ENCODE measurements around the gene MRPL57.

MRPL57 gene

GRCh38 chr13:21225082-21225481, 48.6 kb downstream of the MRPL57 start:
- TF ChIP-seq CTCF (IDR thresholded peaks at IDR 0.05; ENCODE audit: low read length) (no peak), EZH2 (IDR thresholded peaks at IDR 0.05; ENCODE audit: borderline replicate concordance, low read length) (no peak)
- Histone ChIP-seq H3K36me3 (ENCODE audit: insufficient read depth, low read length) (no peaks in the 10 kb centered on the region), H3K9me2 (ENCODE audit: low read depth, low read length) (no peaks in the 10 kb centered on the region), H3K4me2 (ENCODE audit: low read length) (no peak overlapping the region), H3K9ac (ENCODE audit: low read length) (no peak overlapping the region), H3K4me1 (ENCODE audit: insufficient read depth, low read length, severe bottlenecking) (no peaks in the 10 kb centered on the region), H3K27ac (ENCODE audit: low read depth, low read length, poor library complexity, severe bottlenecking) (no peak overlapping the region), H3K79me2 (ENCODE audit: insufficient read depth, low read length) (no peaks in the 10 kb centered on the region), H3K27me3 (ENCODE audit: insufficient read depth, low read length) (peaks cover 11% of the 10 kb centered on the region; the same call in 1 of the 2 replicates), H3F3A (ENCODE audit: insufficient read depth, low read length) (no peaks in the 10 kb centered on the region), H3K9me3 (ENCODE audit: low read length) (no peaks in the 10 kb centered on the region), H2AFZ (ENCODE audit: low read length) (no peak overlapping the region), H3K4me3 (ENCODE audit: low read depth, low read length, poor library complexity, severe bottlenecking) (no peak overlapping the region), H4K20me1 (ENCODE audit: insufficient read depth, low read length) (no peaks in the 10 kb centered on the region)

GRCh38 chr13:21225841-21226581, 49.6 kb downstream of the MRPL57 start:
- H3K79me2 ChIP-seq (ENCODE audit: insufficient read depth, low read length), result no peaks in the 10 kb centered on the region
- H3K27ac ChIP-seq (ENCODE audit: low read depth, low read length, poor library complexity, severe bottlenecking), result no peak overlapping the region
- H4K20me1 ChIP-seq (ENCODE audit: insufficient read depth, low read length), result no peaks in the 10 kb centered on the region
- H3K4me2 ChIP-seq (ENCODE audit: low read length), result no peak overlapping the region
- H3K4me3 ChIP-seq (ENCODE audit: low read depth, low read length, poor library complexity, severe bottlenecking), result no peak overlapping the region
- H3K4me1 ChIP-seq (ENCODE audit: insufficient read depth, low read length, severe bottlenecking), result no peaks in the 10 kb centered on the region
- H3K36me3 ChIP-seq (ENCODE audit: insufficient read depth, low read length), result no peaks in the 10 kb centered on the region
- H3K9me3 ChIP-seq (ENCODE audit: low read length), result no peaks in the 10 kb centered on the region
- TF ChIP-seq EZH2 (IDR thresholded peaks at IDR 0.05; ENCODE audit: borderline replicate concordance, low read length), result no peak
- H3K9ac ChIP-seq (ENCODE audit: low read length), result no peak overlapping the region
- no peaks in the 10 kb centered on the region for H3F3A ChIP-seq (ENCODE audit: insufficient read depth, low read length)
- H2AFZ ChIP-seq (ENCODE audit: low read length), result no peak overlapping the region
- H3K27me3 ChIP-seq (ENCODE audit: insufficient read depth, low read length), result peaks cover 11% of the 10 kb centered on the region; the same call in 1 of the 2 replicates
- no peaks in the 10 kb centered on the region for H3K9me2 ChIP-seq (ENCODE audit: low read depth, low read length)

- H3K36me3 ChIP-seq (ENCODE audit: insufficient read depth, low read length), result no peaks in the 10 kb centered on the region
- H3K9me3 ChIP-seq (ENCODE audit: low read length), result no peaks in the 10 kb centered on the region
- H3K27ac ChIP-seq (ENCODE audit: low read depth, low read length, poor library complexity, severe bottlenecking), result no peak overlapping the region
- H3K4me2 ChIP-seq (ENCODE audit: low read length), result no peak overlapping the region
- H3K9me2 ChIP-seq (ENCODE audit: low read depth, low read length), result no peaks in the 10 kb centered on the region
- no peaks in the 10 kb centered on the region for H3K4me1 ChIP-seq (ENCODE audit: insufficient read depth, low read length, severe bottlenecking)
- no peaks in the 10 kb centered on the region for H3F3A ChIP-seq (ENCODE audit: insufficient read depth, low read length)
- no peak overlapping the region for H3K4me3 ChIP-seq (ENCODE audit: low read depth, low read length, poor library complexity, severe bottlenecking)
- H3K9ac ChIP-seq (ENCODE audit: low read length), result no peak overlapping the region
- no peaks in the 10 kb centered on the region for H3K79me2 ChIP-seq (ENCODE audit: insufficient read depth, low read length)
- H2AFZ ChIP-seq (ENCODE audit: low read length), result no peak overlapping the region
- H3K27me3 ChIP-seq (ENCODE audit: insufficient read depth, low read length), result no peaks in the 10 kb centered on the region
- TF ChIP-seq EZH2 (IDR thresholded peaks at IDR 0.05; ENCODE audit: borderline replicate concordance, low read length), result no peak
- no peak for TF ChIP-seq CTCF (IDR thresholded peaks at IDR 0.05; ENCODE audit: low read length)
- H4K20me1 ChIP-seq (ENCODE audit: insufficient read depth, low read length), result no peaks in the 10 kb centered on the region
These were observed 51.5 kb downstream of the MRPL57 start for GRCh38 chr13:21227917-21228316.
